Skin of body (tissue), 2 donors: ENCODE results near the gene RCBTB2. TPM values are rescaled to one million over a fixed set of nuclear protein-coding genes. Genes with fewer than 3 reads are reported as not detected.

Experiments
- DNase-seq: peaks from one replicate; lab custom pipeline; 2025; lab: John Stamatoyannopoulos, UW
- total RNA-seq: library from RNA; depleted of rRNA; stranded (reverse); fragments of >200 nt; gene quantifications from one replicate; pipeline ENCODE4 v1.2.3, GENCODE V29; 2014

The RCBTB2 gene
- total RNA-seq: 12.5 TPM

DNA sequence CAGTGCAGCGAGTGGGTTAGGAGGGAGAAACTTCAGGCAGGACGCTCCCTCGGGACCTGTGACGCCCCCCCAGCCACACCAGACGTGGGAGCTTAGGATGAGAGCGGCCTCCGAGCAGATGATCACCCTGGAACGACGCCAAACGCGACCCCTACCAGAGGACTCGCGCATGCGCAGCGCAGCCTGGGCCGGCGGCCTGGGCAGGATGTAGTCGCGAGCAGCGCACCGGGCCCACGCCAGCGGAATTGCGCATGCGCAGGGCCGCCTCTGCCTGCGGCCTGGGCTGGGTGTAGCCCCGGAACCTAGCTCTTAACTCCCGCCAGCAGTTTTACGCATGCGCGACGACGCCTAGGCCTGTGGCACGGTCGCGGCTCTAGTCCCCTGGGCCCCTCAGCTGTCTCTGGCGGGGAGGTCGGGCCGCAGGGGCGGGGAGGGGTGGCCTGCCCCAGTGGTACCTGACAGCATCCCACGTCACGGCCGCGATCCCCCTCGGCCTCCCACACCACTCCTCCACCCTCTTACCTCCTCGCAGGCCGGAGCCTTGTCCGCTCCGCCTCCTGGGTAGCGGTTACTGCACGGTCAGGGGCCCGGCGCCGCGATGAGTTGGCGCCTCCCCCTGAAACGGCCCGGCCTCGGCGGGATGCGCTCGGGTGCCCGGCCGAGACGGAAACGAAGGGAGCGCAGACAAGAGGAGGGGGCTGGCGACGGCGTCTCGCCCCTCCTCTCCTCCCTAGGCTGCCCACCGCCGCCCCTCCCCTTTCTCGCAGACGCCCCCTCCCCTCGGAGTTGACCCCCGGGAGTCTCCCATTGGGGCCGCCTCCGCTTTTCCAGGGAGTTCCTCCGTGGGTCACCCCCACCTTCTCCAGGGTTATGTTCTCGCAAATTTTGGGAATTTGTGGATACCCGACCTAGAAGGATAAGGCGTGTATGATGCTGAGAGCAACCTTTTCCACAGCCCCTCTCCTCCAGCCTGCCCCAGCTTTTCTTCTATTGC lies at the start of gene RCBTB2:
Gene RCBTB2, minus strand, starts transcription at position 575 of the 994 bp plus-strand sequence. CDS start 11,141 bp downstream, outside the sequence.
- peak; percentile 97 for DNase-seq

DNA sequence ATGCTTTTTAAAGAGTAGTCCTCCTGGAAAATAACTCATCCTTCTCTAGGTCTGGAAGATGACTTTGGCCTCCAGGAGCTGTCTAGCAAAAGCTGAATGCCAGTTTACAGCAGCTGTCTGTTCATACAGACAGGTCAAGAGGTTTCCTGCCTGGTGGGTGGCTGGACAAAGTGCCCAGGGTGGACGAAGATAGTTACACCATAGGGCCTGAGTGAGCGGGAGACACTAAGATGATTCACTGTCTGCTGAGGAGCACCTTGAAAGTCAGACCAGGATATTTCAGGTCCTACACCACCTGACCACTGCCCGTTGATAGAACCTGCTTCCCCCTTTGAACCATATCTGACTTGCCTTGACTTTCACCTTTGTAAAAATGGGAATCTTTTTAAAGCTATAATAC lies 49.2 kb upstream of the RCBTB2 start:
- DNase-seq: no peak

DNA sequence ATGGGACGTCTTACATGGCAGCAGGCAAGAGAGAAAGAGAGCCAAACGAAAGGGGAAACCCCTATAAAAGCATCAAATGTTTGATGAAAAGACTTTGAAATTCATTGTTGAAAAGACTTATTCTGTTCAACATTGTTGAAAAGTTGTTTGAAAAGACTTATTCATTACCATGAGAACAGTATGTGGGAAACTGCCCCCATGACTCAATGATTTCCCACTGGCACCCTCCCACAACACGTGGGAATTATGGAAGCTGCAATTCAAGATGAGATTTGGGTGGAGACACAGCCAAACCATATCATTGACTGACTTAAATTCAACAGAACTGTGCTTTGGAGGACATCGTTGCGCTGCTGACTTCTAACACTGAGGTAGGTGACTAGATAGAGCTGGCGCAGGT lies 48.0 kb upstream of the RCBTB2 start:
- DNase-seq: no peak

DNA sequence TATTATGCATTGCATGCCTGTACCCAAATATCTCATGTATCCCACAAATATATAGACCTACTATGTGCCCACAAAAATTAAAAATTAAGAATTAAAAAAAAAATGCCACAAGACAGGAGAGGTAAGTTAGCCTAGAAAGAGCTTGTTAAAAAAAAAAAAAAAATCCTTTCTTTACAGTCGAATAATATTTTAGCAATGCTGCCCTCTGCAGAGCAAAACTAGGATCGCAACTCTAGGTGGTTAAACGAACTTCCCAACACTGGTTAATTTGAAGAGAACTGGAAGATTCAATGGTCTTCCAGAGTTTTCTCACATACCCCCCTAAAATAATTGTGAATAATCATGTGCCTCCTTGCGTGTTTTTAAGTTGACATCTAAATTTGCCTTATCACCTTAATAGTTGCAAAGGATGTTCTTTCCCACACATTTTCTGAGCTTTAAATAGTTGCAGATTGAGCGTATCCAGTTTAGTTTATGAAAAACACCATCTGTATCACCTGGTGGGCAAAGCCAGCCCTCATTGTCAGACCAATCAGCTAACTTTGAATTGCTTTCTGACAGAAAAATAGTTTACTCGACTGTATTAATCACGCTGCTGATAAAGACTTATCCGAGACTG lies 47.4 kb upstream of the RCBTB2 start:
- peak; percentile 35 for DNase-seq

DNA sequence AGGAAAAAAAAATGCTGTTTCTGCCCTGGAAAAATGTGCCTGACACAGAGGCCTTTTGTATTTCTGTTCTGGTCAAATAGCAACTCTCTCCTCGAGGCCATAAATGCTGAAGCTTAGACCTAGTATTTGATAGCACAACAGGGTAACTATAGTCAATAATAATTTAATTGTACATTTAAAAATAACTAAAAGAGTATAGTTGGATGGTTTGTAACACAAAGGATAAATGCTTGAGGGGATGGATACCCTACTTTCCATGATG lies 47.0 kb upstream of the RCBTB2 start:
- DNase-seq: peak; percentile 19

DNA sequence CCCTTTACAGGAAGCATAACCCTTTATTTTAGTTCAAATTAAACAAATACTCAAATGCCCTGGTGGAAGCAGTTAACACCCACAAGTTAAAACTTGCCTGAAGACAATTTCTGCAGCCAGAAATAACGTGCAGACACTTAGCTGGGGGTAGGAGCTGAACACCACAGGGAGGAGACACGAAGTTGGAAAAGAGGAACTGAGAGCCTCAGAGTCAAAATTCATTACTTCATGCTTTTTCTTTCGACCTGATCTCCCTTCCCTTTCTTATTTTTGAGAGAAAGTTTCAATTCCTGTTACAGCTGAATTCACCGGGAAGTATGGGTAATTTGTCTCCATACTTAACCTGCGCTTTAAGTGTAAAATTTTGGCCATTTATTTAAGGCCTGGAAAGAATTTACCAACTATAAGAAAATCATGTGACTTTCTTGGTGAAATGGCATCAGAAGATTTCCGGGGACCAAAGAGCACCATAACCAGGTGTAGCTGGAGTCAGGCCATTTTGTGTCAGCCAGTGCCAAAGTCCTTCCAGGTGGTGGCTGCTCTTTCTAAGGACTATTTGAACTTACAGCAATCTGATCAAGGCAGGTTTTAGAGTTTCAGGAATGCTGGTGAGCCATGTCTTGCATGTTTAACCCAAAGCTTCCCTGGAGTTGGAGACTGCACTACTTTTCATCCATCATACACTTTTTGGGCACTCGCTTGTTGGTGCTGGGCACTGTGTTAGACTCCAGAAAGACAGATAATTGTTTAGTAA lies 46.5 kb upstream of the RCBTB2 start:
- no peak for DNase-seq

DNA sequence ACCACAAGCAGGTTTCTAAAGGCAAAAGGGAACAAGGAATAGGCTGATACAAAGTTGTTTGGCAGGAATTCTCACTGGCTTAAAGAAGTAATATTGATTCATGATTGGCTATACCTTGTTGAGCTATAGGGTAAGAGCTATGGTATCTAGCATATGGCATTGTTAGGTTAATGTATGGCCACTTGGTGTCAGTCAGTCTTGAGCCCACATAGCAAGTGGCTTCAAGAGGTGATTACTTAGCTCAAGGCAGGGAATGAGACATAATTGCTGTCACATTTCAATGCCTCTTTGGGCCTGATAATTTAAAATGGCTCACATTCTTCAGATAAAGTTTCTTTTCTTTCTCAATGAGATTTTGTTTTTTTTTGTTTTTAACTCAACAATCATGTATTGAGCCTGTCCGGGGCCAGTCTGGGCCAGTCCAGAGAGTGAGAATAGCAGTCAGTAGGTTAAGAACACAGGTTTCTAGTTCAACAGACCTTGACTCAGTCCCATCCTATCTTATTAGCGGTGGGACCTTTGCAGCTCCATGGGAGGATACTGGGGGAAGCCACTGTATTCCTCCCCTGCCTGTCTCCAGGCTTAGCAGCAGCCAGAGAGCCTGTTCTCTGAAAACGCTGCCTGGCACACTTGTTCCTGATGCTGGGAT lies 45.8 kb upstream of the RCBTB2 start:
- no peak for DNase-seq

DNA sequence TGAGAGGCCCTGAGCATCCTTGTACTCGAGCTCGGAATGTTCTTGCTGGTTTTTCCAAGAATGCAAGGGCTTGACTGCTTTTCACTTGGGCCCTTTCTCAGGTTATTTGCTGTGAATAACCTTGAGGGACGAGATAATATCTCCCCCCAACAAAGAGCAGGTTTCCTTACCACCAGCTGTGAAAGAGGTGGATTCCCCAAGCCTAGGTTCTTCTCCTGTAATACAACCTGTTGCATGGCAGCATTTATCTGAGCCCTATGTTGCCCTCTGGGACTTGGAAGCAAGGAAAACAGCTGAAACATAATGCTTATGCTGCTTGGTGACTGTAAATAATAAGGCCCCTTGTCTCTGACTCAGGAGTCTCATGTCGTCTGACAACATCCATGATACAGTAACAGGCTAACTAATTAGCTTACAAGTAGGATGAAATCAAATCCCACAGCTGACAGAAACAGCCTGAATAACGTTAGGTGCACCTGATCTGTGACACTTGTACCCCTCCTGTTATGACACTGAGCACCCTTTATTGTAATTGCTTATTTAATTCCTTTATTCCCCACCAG lies 43.6 kb upstream of the RCBTB2 start:
- no peak for DNase-seq

DNA sequence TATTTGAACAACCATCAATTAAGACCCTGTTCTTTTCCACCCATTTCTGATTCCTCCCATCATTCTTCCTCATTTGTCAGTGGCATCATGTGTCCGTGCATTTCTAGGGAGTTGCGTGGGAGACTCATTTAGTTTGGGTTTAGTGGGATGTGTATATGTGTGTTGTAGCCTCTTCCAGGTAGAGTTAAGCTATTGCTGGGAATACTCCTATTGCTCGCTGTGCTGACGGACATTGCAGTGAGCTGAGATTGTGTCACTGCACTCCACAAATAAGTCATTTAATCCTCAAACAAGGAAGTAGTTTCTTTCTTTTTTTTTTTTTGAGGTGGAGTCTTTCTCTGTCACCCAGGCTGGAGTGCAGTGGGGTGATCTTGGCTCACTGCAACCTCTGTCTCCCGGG lies 42.2 kb upstream of the RCBTB2 start:
- no peak for DNase-seq

DNA sequence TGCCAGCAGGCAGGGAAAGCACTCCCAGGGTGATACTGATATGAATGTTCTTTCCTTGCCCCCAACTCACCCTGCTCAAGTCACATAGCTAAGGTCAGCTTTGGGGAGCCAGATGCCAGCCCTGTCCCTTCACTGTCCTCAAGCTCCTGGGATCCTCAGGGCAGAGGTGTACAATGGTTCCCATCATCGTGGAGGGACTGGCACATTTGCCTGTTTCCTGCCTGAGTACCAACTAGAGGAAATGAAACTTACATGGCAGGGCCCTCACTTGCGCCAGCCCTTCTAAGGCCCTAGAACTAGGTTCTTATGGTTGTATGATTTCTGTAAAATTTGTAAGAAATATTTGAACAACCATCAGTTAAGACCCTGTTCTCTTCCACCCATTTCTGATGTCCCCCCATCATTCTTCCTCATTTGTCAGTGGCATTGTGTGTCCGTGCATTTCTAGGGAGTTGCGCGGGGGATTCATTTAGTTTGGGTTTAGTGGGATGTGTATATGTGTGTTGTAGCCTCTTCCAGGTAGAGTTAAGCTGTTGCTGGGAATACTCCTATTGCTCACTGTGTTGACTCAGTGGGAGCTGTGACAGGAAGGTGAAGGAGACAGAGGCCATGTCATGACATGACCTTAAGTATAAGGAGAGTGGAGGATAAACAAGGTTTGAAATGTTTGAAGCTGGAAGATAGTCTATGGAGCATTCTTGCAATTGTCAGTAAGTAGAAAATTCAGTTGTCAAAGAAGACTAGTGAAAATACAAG lies 41.3 kb upstream of the RCBTB2 start:
- no peak for DNase-seq

DNA sequence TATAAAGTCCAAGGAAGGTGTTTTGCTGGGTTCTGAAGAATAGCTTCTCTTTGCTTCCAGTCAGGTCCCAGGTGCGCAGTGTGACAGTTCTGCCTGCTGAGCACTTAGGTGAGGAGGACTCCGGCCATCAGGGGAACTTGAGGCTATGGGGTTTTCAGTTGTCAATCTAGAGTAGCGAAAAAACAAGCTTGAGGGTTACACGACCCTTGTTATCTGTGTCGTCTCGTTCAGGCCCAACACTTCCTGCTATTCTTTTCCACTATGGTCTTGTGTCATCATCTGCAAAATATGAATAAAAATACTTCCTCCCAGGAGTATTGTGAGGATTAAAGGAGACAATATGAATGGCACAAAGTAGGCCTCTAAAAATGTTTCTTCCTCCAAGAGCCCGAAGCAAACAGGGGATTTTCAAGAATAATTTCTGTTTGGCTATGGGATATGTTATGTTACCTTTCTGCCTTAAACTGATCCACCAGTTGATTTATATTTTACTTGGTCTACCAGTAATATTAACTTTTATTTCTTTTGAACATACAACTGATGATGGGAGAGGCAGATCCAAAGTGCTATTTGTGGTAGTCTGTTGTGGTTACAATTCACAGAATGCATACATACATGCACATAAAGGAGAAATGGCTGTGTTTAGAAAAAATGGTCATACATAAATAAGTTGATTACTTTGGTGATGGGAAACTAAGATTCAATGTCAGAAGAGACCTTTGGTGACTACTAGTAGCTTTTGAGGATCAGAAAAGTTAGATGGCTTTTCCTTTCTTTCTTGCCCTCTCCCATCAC lies 40.5 kb upstream of the RCBTB2 start:
- no peak for DNase-seq

DNA sequence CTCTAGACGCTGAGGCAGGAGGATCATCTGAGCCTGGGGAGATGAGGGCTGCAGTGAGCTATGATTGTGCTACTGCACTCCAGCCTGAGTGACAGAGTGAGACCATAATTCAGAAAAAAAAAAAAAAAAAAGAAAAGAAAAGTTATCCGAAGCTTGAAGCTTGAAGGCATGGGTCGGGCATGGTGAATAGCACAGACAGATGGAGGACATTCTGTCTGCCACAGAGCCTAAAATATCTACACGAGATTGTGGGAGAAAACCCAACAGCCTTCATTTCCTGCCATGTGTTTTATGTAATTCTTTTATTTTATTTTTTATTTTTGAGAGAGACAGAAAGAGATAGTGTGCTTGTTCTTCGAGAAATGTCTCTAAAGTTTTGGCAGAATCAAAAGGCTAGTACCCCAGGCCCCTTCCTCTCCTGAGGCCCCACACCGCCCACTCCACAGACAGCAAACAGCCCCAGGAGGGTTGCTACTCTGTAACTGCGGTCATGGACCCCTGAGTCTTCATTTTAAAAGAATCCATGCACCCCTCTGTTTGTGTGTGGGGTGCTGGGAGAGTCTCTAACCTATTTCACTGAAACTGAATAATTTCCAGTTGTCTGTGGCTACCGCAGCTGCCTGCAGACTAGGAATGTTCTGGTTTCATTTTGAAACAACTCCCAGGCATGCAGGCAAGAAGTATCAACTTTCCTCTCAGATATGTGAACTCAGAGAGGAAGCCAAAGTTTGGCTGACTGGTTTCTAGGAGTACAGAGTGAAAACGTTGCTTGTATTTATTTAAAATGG lies 38.4 kb upstream of the RCBTB2 start:
- DNase-seq: peak; percentile 63

DNA sequence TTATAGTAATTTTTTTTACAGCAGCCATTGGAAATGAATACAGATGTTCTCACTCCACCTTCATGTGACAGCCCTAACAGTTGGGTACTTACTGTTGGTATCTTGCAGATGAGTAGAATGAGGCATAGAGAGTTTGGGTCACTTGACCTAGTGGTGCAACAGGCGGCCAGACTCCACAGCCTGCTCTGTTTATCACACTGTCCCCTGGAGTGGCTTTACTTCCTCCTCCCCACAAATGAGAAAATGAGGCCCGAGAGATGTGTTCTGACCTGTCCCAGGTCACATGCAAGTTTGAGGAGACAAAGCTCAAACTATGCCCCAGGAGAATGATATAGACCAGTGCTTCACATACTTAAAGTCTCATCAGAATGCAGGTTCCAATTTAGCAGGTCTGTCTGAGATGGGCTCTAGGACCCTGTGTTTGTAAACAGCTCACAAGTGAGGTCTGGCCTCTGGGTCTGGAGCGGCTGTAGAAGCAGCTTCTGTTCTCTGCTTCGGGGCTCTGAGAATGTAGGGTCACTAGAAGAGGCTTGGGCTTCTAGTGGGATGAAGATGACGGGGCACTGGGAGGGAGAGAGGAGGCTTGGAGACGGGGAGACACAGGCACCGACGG lies 37.4 kb upstream of the RCBTB2 start:
- no peak for DNase-seq

DNA sequence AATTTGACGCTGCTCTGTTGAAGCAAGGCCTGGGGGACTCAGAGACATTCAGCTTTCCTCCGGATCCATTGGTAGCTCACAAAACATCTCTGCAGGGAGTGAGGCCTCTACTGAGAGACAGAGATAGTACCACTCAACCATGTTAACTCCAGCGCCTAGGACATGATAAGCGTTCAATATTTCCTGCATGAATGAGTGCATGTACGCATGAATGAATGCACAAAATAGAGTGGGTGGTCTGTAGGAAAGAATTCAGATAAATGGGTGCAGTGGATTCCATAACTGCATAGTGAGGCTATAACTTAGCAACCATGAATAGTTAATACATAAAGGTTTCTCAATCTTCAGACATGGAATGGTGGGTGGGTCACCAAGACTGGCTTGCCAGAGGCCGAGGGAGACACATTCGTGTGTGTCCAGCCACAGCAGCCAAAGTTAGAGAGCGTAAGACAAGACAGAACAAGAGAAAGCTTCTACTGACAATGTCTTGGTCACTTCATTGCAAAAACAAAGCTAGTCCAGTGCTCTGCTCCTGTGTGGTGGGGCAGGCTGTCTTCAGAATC lies 36.3 kb upstream of the RCBTB2 start:
- DNase-seq: no peak

DNA sequence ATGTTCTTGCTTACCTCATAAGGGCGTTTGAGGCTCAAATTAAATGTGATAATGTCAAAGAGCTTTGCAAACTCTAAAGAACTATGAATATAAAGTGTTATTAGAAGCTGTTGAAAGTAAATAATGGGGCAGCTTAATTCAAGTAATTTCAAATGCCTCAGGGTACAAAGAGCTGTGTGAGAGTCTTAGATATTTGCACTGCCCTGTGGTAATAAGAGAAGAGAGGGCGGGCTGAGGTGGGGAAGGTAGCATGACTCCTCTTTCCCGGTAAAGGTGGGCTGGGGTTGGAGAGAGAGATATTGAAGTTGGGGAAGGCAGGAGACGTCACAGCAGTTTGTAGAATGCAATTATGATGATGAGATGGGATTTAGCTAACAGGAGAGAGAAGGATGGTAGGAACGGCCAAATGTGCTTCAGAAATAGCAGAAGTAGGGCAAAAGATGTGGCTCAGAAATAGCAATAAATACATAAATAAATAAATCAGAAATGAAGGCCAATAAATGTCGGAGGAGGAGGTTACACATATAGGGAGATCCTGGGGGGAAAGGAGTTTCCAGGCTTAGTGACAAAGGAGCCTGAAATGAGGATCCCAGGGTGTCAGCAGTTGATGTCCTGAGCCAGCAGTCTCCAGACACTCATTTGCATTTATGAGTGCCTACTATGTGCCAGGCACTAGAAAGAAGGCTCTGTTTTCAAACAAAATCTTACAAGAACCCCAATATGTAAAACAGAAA lies 35.7 kb upstream of the RCBTB2 start:
- no peak for DNase-seq

DNA sequence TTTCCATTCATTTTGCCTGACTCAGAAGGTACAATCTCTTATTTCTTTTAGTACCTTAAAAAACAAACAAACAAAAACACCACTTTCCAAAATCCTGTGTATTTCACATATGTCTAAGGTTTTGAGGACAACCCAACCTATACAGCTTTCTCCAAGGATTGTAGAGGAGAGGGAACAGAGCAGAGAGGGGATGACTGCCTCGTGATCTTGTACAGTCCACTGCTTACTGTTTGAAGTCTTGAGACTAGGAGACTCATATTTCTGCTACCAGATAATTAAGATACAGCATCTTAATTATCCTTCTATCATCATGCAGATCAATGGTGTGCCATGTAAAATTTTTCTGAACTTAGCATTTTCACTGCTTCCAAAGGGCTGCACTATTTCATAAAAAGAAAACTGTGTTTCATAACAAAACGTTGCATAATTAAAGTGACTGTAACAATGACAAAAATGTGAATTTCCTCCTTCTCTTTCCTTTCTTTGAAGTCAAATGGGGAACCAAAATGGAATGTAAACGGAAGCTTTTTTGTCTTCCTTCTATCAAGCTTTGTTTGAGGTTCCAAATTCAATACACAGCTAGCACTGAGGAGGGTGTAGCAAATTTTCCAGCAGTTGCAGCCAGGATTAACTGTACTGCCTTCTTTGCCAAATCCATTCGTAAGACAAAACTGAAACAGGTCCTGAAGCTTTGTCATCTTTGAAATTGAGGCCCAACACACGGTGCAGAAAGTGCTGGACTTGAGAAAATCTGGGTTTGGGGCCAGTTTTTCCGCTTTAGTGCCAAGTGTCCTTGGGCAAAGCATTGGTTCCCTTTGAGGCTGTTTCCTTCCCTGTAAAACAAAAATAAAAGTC lies 34.9 kb upstream of the RCBTB2 start:
- peak; percentile 77 for DNase-seq

DNA sequence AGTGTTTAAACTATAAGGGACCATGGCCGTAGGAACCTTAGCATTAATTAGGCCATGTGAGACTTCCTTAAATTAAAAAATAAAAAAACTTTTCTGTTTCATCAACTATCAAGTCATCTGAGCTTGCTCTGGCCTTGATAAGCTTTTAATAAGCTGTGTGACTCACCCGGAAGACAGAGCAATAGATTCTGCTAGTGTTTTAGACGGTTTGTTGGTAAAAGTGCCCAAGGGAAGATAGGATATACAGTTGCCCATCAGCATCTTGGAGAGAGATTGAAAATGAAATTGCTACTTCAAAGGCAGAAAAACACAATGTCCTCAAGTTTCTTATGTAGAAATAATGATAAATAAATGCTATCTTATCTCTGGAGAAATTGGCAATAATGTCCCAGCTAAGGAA lies 31.2 kb upstream of the RCBTB2 start:
- DNase-seq: no peak
